HEK293 (cell line): ENCODE results near the gene MARF1.

Experiments used
- YY1 ChIP-seq: fragments of 450-650 bp; formaldehyde crosslinking; IDR thresholded peaks from 2 replicates; pipeline ENCODE4 v1.5.1; 2018; ENCODE audit warnings: missing biosample characterization, missing genetic modification characterization
- ZNF174 ChIP-seq: fragments of 450-650 bp; formaldehyde crosslinking; IDR thresholded peaks from 2 replicates; pipeline ENCODE4 v1.5.0; 2017; ENCODE audit warnings: missing biosample characterization, mild to moderate bottlenecking, missing genetic modification characterization
- ZNF792 ChIP-seq: fragments of 450-650 bp; formaldehyde crosslinking; IDR thresholded peaks from 2 replicates; pipeline ENCODE4 v1.5.1; 2016; ENCODE audit warnings: missing biosample characterization, missing genetic modification characterization

- TF ChIP-seq YY1 (no peak), ZNF174 (tag by site-specific recombination) (no peak), ZNF792 (tag by site-specific recombination) (no peak)
Observed at GRCh38 chr16:15576960-15577958, 65.7 kb downstream of the MARF1 start.
